ENCODE measurements around the gene TGOLN2. TPM values are rescaled to one million over a fixed set of nuclear protein-coding genes. Genes with fewer than 3 reads are reported as not detected.

The TGOLN2 gene
- total and polyA plus RNA-seq, 2 of the 13 experiments (the other 11 are each of a cell fraction or from before 2014, with no cell fraction given), result 99.6 to 155 TPM

GRCh38 chr2:85354286-85355072 is 26.7 kb upstream of the TGOLN2 start, which contains the start of the genes ELMOD3 and RETSAT (continued):
- TF ChIP-seq NFE2L1 (CRISPR knock-in tag; IDR thresholded peaks at IDR 0.05; ENCODE audit: borderline replicate concordance) (no peak; the same call in 1 of the 2 replicates), ZNF264 (CRISPR knock-in tag; IDR thresholded peaks at IDR 0.05) (peak; percentile 94), ZBTB49 (CRISPR knock-in tag; IDR thresholded peaks at IDR 0.05; ENCODE audit: borderline replicate concordance) (0 out of 2 replicates have a peak, but pooled peaks have one; percentile 47), HNF1A (IDR thresholded peaks at IDR 0.05; ENCODE audit: low read depth) (peak; percentile 98), HNF1A (CRISPR knock-in tag; IDR thresholded peaks at IDR 0.05; ENCODE audit: borderline replicate concordance) (peak; percentile 100), ZNF121 (CRISPR knock-in tag; IDR thresholded peaks at IDR 0.05) (peak; percentile 96), REXO4 (CRISPR knock-in tag; IDR thresholded peaks at IDR 0.05; ENCODE audit: borderline replicate concordance) (no peak), PITX1 (CRISPR knock-in tag; IDR thresholded peaks at IDR 0.05) (peak; percentile 67; the same call in 1 of the 2 replicates), GATA4 (IDR thresholded peaks at IDR 0.05; ENCODE audit: borderline replicate concordance, low read depth) (peak; percentile 93), HNF1B (CRISPR knock-in tag; IDR thresholded peaks at IDR 0.05) (peak; percentile 100), MYC (CRISPR knock-in tag; IDR thresholded peaks at IDR 0.05; ENCODE audit: borderline replicate concordance) (peak; percentile 85; the same call in 1 of the 2 replicates), RBM39 (IDR thresholded peaks at IDR 0.05; ENCODE audit: low read depth, low read length, poor library complexity, severe bottlenecking) (peak; percentile 91), ZNF782 (CRISPR knock-in tag; IDR thresholded peaks at IDR 0.05; ENCODE audit: borderline replicate concordance) (peak; percentile 99), STAT6 (CRISPR knock-in tag; IDR thresholded peaks at IDR 0.05; ENCODE audit: borderline replicate concordance) (peak; percentile 85; the same call in 1 of the 2 replicates)

Data from HepG2 (cell line).